Thyroid gland (tissue), 4 donors: ENCODE measurements around the gene FADS1.

Experiments used
- POLR2A ChIP-seq, 2 donors: fragments of 450-650 bp; IDR thresholded peaks; one replicate each; pipeline ENCODE4 v1.6.1; 2017; ENCODE audit warnings: antibody characterized with exemption in 2 of 2, mild to moderate bottlenecking in 2 of 2, moderate library complexity in 1 of 2
- TF ChIP-seq, protein P1 (sequence below), 6 experiments: fragments of 200-600 bp in 3 of 6; fragments of 450-650 bp in 3 of 6; sonication (generic) in 3 of 6; IDR thresholded peaks; one replicate each; pipeline ENCODE4 v1.5.1; 2016 to 2019; ENCODE audit warnings: antibody characterized with exemption in 6 of 6, mild to moderate bottlenecking in 2 of 6, inconsistent platforms in 1 of 6, moderate library complexity in 1 of 6

DNA sequence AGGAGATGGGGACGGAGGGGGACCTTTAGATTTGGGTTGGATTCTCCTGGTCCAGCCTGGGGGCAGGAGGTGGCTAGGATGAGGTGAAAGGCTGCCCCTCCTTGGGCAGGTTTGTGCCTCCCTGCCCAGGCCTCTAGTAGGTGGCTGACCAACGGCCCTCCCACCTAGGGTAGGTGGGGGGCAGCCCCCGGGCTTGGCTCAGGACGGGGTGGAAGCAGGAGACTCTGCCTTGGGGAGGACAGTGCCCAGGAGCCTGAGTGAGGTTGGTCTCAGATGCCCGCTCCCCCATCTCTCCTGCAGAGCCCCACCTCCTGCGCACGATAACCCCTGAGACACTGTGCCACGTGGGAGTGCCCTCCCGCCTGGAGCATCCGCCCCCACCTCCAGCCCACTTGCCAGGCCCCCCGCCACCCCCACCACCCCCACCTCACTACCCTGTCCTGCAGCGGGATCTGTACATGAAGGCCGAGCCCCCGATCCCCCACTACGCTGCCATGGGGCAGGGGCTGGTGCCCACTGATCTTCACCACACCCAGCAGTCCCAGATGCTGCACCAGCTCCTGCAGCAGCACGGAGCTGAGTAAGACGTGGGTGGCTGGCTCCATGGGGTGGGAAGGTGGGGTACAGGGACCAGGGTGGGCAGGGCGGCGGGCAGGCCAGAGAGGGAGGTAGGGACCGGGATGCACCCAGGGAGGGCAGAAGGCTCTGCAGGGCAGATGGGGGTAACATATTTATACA lies 46.7 kb downstream of the FADS1 start:
- TF ChIP-seq, protein P1, sequence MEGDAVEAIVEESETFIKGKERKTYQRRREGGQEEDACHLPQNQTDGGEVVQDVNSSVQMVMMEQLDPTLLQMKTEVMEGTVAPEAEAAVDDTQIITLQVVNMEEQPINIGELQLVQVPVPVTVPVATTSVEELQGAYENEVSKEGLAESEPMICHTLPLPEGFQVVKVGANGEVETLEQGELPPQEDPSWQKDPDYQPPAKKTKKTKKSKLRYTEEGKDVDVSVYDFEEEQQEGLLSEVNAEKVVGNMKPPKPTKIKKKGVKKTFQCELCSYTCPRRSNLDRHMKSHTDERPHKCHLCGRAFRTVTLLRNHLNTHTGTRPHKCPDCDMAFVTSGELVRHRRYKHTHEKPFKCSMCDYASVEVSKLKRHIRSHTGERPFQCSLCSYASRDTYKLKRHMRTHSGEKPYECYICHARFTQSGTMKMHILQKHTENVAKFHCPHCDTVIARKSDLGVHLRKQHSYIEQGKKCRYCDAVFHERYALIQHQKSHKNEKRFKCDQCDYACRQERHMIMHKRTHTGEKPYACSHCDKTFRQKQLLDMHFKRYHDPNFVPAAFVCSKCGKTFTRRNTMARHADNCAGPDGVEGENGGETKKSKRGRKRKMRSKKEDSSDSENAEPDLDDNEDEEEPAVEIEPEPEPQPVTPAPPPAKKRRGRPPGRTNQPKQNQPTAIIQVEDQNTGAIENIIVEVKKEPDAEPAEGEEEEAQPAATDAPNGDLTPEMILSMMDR (IDR thresholded peaks at IDR 0.05) = no peak
- no peak for TF ChIP-seq POLR2A (IDR thresholded peaks at IDR 0.05)
